SW 1271 (cell line): ENCODE measurements around the gene LRRC14B.
"Not testable (repeated sequence)": the region's sequence is repeated elsewhere in the genome, so short reads cannot be mapped to it uniquely, and the experiment has no call there.

ENCODE experiments used
- DNase-seq, 2 experiments: peaks; one replicate each; lab custom pipeline; 2025; lab: John Stamatoyannopoulos, UW

Gene LRRC14B

GRCh38 chr5:241045-241669, 49.9 kb downstream of the LRRC14B start:
- DNase-seq, result not testable (repeated sequence)

GRCh38 chr5:243683-244367, 52.5 kb downstream of the LRRC14B start:
- not testable (repeated sequence) for DNase-seq

GRCh38 chr5:245717-246116, 54.4 kb downstream of the LRRC14B start:
- not testable (repeated sequence) for DNase-seq
